Measurements from ENCODE around the gene NHLRC4. TPM values are rescaled to one million over a fixed set of nuclear protein-coding genes. Genes with fewer than 3 reads are reported as not detected.

NHLRC4 gene
- total RNA-seq, 1 experiment from 2014 or later, result 0.44 TPM

- Histone ChIP-seq H3K79me2 (ENCODE audit: low read length) (no peaks in the 10 kb centered on the region), H3K36me3 (ENCODE audit: low read depth, low read length) (no peaks in the 10 kb centered on the region), H4K20me1 (ENCODE audit: low read length) (no peaks in the 10 kb centered on the region), H3K9ac (ENCODE audit: low read length) (no peak overlapping the region), H3K4me2 (ENCODE audit: low read length) (no peak overlapping the region), H3K9me3 (ENCODE audit: low read length) (no peaks in the 10 kb centered on the region), H3K27ac (ENCODE audit: low read length) (no peak overlapping the region), H3K27me3 (ENCODE audit: low read length) (peaks cover 5% of the 10 kb centered on the region; the same call in 1 of the 2 replicates), H3K4me1 (ENCODE audit: insufficient read depth, low read length) (peaks cover 6% of the 10 kb centered on the region; the same call in 1 of the 2 replicates), H3K9me2 (replicated peaks; ENCODE audit: low read length) (no peaks in the 10 kb centered on the region), H3F3A (ENCODE audit: low read length, unreplicated experiment) (no peaks in the 10 kb centered on the region), H2AFZ (ENCODE audit: low read length) (no peak overlapping the region), H3K4me3 (ENCODE audit: low read length) (no peak overlapping the region)
- ATAC-seq, result no peak
- CTCF ChIA-PET, result no interaction called here
- BruUV-seq (replicated peaks), result no TSS peak
- POLR2A ChIA-PET (ENCODE audit: unreplicated experiment), result no interaction called here
- TF ChIP-seq, protein P1, sequence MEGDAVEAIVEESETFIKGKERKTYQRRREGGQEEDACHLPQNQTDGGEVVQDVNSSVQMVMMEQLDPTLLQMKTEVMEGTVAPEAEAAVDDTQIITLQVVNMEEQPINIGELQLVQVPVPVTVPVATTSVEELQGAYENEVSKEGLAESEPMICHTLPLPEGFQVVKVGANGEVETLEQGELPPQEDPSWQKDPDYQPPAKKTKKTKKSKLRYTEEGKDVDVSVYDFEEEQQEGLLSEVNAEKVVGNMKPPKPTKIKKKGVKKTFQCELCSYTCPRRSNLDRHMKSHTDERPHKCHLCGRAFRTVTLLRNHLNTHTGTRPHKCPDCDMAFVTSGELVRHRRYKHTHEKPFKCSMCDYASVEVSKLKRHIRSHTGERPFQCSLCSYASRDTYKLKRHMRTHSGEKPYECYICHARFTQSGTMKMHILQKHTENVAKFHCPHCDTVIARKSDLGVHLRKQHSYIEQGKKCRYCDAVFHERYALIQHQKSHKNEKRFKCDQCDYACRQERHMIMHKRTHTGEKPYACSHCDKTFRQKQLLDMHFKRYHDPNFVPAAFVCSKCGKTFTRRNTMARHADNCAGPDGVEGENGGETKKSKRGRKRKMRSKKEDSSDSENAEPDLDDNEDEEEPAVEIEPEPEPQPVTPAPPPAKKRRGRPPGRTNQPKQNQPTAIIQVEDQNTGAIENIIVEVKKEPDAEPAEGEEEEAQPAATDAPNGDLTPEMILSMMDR (conservative IDR thresholded peaks at IDR 0.05; ENCODE audit: low read depth, low read length), result no peak
- no peak for TF ChIP-seq EZH2phosphoT487 (IDR thresholded peaks at IDR 0.05; ENCODE audit: borderline replicate concordance, low read length)
- TF ChIP-seq EZH2 (IDR thresholded peaks at IDR 0.05; ENCODE audit: low read length, unreplicated experiment), result no peak
- intact Hi-C loops (cut with micrococcal nuclease), result no loop called here
- DNase-seq, result no peak
These were observed 2.0 kb upstream of the NHLRC4 start for GRCh38 chr16:564690-565418.

- ChIA-PET POLR2A (ENCODE audit: unreplicated experiment) (no interaction called here), CTCF (no interaction called here)
- no TSS peak for BruUV-seq (replicated peaks)
- Histone ChIP-seq H3K9me2 (replicated peaks; ENCODE audit: low read length) (no peaks in the 10 kb centered on the region), H3K36me3 (ENCODE audit: low read depth, low read length) (no peaks in the 10 kb centered on the region), H3K9ac (ENCODE audit: low read length) (no peak overlapping the region), H3K79me2 (ENCODE audit: low read length) (peaks cover 7% of the 10 kb centered on the region), H3K4me3 (ENCODE audit: low read length) (no peak overlapping the region), H4K20me1 (ENCODE audit: low read length) (no peaks in the 10 kb centered on the region), H3K4me2 (ENCODE audit: low read length) (no peak overlapping the region), H3K9me3 (ENCODE audit: low read length) (no peaks in the 10 kb centered on the region), H3K4me1 (ENCODE audit: insufficient read depth, low read length) (peaks cover 6% of the 10 kb centered on the region; the same call in 1 of the 2 replicates), H3F3A (ENCODE audit: low read length, unreplicated experiment) (no peaks in the 10 kb centered on the region), H3K27ac (ENCODE audit: low read length) (no peak overlapping the region), H3K27me3 (ENCODE audit: low read length) (peaks cover 5% of the 10 kb centered on the region; the same call in 1 of the 2 replicates), H2AFZ (ENCODE audit: low read length) (no peak overlapping the region)
- DNase-seq, result no peak
- TF ChIP-seq EZH2phosphoT487 (IDR thresholded peaks at IDR 0.05; ENCODE audit: borderline replicate concordance, low read length), result no peak
- no peak for TF ChIP-seq EZH2 (IDR thresholded peaks at IDR 0.05; ENCODE audit: low read length, unreplicated experiment)
- TF ChIP-seq, protein P1 (conservative IDR thresholded peaks at IDR 0.05; ENCODE audit: low read depth, low read length), result no peak
- ATAC-seq, result no peak
- intact Hi-C loops (cut with micrococcal nuclease), result no loop called here
These were observed 1.1 kb upstream of the NHLRC4 start for GRCh38 chr16:565419-566330.

Measured in PC-3 (cell line).